ENCODE measurements around the gene LRRC26. TPM values are rescaled to one million over a fixed set of nuclear protein-coding genes. Genes with fewer than 3 reads are reported as not detected.

LRRC26 gene
- total and polyA plus RNA-seq, 2 of the 13 experiments (the other 11 are each of a cell fraction or from before 2014, with no cell fraction given): not detected

GRCh38 chr9:137168904-137169856 is 671 bp downstream of the LRRC26 start (continued):
- TF ChIP-seq PATZ1 (CRISPR knock-in tag; IDR thresholded peaks at IDR 0.05): no peak
- TF ChIP-seq ZNF607 (CRISPR knock-in tag; IDR thresholded peaks at IDR 0.05; ENCODE audit: borderline replicate concordance): 0 out of 2 replicates have a peak, but pooled peaks have one; percentile 28
- no peak for TF ChIP-seq IKZF5 (CRISPR knock-in tag; IDR thresholded peaks at IDR 0.05)
- no peak for TF ChIP-seq MAZ (IDR thresholded peaks at IDR 0.05; ENCODE audit: borderline replicate concordance, low read depth, low read length)
- 0 out of 2 replicates have a peak, but pooled peaks have one; percentile 16 for TF ChIP-seq MAZ (CRISPR knock-in tag; IDR thresholded peaks at IDR 0.05; ENCODE audit: low read depth)
- no peak for TF ChIP-seq HNF4A (CRISPR knock-in tag; IDR thresholded peaks at IDR 0.05)
- no peak for TF ChIP-seq MEIS1 (CRISPR knock-in tag; IDR thresholded peaks at IDR 0.05; ENCODE audit: borderline replicate concordance)
- no peak for TF ChIP-seq ZNF878 (CRISPR knock-in tag; IDR thresholded peaks at IDR 0.05)
- TF ChIP-seq ZNF205 (CRISPR knock-in tag; IDR thresholded peaks at IDR 0.05): no peak
- TF ChIP-seq MTF1 (CRISPR knock-in tag; IDR thresholded peaks at IDR 0.05): no peak
- no peak for TF ChIP-seq ZNF24 (IDR thresholded peaks at IDR 0.05)
- no peak for TF ChIP-seq ZNF639 (CRISPR knock-in tag; conservative IDR thresholded peaks at IDR 0.05)
- TF ChIP-seq ZBTB49 (CRISPR knock-in tag; IDR thresholded peaks at IDR 0.05; ENCODE audit: borderline replicate concordance): no peak
- no peak for TF ChIP-seq ETV6 (CRISPR knock-in tag; conservative IDR thresholded peaks at IDR 0.05)
- no peak for TF ChIP-seq ZMYM3 (CRISPR knock-in tag; IDR thresholded peaks at IDR 0.05)
- peak; percentile 16; the same call in 1 of the 2 replicates for TF ChIP-seq CAMTA2 (CRISPR knock-in tag; IDR thresholded peaks at IDR 0.05; ENCODE audit: borderline replicate concordance)
- no peak for TF ChIP-seq ZNF562 (CRISPR knock-in tag; IDR thresholded peaks at IDR 0.05; ENCODE audit: borderline replicate concordance)
- TF ChIP-seq ZBTB3 (CRISPR knock-in tag; IDR thresholded peaks at IDR 0.05; ENCODE audit: borderline replicate concordance, low read depth): no peak
- TF ChIP-seq ZNF549 (CRISPR knock-in tag; IDR thresholded peaks at IDR 0.05): no peak
- peak; percentile 38; the same call in 1 of the 2 replicates for TF ChIP-seq TOPORS (CRISPR knock-in tag; IDR thresholded peaks at IDR 0.05)
- TF ChIP-seq RAD21 (CRISPR knock-in tag; IDR thresholded peaks at IDR 0.05): no peak
- TF ChIP-seq SRY (CRISPR knock-in tag; IDR thresholded peaks at IDR 0.05): no peak
- no peak for TF ChIP-seq CBFB (CRISPR knock-in tag; IDR thresholded peaks at IDR 0.05)
- no peak for TF ChIP-seq MAF1 (CRISPR knock-in tag; IDR thresholded peaks at IDR 0.05; ENCODE audit: borderline replicate concordance)

All from HepG2 (cell line).